Measurements from ENCODE around the gene NUDT9.

Gene NUDT9

DNA sequence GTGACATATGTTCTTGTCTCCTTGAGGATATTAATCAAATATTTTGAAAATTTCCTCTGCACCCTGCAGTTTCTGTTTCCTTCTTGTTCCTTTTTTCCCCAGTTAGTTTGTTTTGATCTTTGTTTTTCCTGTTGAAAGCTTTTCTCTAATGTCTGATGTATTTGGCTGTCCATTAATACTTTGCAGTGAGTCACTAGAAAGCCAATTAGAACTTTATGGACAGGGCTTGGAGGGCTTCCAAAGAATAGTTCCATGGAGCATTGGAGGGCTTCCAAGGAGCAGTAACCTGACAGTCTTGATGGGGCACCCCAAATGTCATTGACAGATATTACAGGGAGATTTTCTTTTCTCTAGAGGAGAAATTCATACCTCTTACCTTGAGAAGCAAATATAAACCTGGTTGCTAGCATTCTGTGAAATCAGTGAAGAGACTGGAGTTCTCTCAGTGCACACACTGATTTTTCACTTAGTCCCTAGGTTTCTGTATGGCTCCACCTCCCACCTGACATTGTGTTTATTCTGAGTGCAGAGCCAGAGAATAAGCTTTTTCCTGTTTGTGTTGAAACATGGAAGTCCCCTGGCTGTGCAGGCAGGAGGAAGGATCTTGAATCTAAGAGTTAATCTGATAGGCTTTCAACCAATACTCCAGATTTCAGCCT is 80.3 kb downstream of the NUDT9 start:
- no peak overlapping the region for H3K27ac ChIP-seq
- DNase-seq (ENCODE audit: low read depth, low spot score), result no peak

- H3K27ac ChIP-seq, result no peak overlapping the region
- no peak for DNase-seq (ENCODE audit: low read depth, low spot score)
Measured at GRCh38 chr4:87505862-87506261, 83.5 kb downstream of the NUDT9 start.

DNA sequence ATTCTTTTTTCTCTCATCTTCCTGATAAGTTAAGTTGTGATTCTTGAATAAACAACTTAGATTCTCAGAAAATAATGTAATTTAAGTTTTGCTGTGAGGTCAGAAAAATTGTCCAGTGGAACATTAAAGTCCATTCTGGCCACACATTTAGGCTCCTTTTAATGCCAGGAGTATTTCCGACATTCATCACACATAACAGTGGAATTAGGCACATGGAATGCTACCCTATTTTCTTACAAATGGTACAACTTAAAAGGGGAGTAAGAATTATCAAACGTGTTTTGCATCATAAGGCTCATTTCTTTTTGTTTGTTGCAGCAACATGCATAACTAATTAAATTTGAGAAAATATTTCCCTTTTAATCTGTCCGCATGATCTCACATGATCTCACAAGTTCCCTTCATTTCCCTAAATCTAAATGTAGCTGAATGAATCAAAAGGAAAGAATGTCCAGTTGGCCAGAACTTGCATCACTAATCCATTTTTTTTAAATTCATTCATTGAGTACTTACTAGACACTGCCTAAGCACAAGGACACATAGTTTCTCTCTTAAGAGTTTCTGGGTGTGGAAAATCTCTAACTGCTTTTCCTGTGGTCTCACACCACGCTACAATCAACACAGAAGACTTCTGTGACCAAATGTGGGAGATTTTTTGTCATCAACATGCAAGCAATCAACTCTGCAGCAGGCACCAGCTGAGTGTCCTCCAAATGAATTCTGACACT is 84.8 kb downstream of the NUDT9 start:
- peak overlapping the region; percentile 71 for H3K27ac ChIP-seq
- no peak for DNase-seq (ENCODE audit: low read depth, low spot score)

All from epithelial cell of prostate (primary cell).